Stimulated activated CD8-positive, alpha-beta memory T cell treated with anti-CD3 and anti-CD28 coated beads, Interleukin-4, amount 100 ng/mL, for 4 hours (primary cell): ENCODE results near the gene RALGDS.
A peak's percentile ranks its signal among the peaks of the same experiment; 100 is the strongest.

ENCODE experiments used
- DNase-seq, 2 donors: peaks; one replicate each; pipeline ENCODE4 v3.0.0-alpha.2; 2020; ENCODE audit warnings: low read depth in 2 of 2, low spot score in 1 of 2

Gene RALGDS

GRCh38 chr9:133151601-133152525 is 30.8 kb upstream of the RALGDS start:
- no peak for DNase-seq

GRCh38 chr9:133151041-133151440 is 30.0 kb upstream of the RALGDS start:
- no peak for DNase-seq

GRCh38 chr9:133149130-133150015 is 28.3 kb upstream of the RALGDS start:
- DNase-seq = peak; percentile 47 to 68

- DNase-seq = no peak
These were observed 27.4 kb upstream of the RALGDS start for GRCh38 chr9:133148199-133149129.

GRCh38 chr9:133147412-133148198 is 26.6 kb upstream of the RALGDS start:
- peak; percentile 53 to 72 for DNase-seq

DNA sequence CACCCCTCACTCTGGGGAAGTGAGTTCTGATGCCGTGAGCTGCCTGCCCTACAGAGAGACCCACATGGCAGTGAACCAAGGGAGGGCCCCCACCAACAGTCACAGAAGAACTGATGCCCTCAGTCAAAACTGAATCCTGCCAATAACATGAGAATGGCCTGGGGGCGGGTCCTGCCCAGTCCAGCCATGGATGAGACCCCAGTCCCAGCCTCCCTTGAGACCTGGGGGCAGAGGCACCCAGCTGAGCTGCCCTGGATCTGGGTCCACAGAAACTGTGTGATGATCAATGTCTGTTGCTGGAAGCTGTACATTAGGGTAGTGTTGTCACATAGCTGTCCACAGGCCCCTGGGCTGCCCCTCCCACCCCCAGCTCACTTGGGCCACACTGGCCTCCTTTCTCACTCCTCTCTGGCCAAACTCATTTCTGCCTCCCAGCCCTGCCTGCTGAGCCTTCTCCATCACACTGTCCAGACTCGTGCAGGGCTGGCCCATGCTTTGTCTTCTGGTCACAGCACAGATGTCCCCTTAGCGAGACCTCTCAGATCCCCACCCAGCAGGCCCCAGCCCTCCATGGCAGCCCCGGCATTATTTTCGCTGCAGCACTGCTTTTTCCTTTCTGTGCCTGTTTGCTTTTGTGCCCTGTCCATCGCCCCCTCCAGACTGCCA is 25.8 kb upstream of the RALGDS start:
- DNase-seq = no peak

DNA sequence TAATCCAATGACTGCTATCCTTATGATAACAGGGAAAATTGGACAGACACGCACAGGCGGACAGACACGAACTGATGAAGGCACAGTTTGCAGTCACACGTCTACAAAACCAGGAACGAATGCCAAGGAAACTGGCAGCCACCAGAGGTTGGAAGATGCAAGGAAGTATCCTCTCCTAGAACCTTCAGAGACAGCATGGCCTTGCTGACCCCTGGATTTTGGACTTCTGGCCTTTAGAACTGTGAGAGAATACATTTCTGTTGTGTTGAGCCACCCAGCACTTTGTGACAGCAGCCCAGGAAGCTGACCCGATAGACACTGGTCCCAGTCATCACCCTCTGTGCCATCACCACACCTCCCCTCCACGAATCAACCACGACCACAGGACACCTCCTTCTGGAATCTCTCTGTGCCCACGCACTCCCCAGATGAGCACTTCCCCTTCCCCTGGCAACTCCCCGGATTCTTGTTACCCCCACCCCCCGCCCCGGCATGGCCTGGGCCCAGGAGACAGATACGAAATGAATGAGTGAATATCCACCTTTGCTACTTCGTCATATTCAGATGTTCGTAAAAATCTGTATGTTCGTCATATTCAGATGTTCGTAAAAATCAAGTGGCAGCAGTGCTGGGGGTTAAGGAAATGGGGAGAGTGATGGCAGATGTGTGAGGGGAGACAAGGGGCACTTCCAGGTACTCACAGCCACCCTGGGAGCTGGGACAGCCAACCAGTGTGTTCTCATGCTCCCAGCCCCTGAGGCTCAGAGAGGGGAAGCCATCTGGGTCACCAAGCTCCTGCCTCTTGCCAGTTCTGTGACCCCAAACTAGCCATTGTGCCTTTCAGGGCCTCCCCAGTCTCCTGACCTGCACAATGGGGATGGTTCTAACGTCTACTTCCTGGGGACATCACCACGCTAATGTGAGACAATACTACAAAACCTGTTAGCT is 24.1 kb upstream of the RALGDS start:
- no peak for DNase-seq

DNA sequence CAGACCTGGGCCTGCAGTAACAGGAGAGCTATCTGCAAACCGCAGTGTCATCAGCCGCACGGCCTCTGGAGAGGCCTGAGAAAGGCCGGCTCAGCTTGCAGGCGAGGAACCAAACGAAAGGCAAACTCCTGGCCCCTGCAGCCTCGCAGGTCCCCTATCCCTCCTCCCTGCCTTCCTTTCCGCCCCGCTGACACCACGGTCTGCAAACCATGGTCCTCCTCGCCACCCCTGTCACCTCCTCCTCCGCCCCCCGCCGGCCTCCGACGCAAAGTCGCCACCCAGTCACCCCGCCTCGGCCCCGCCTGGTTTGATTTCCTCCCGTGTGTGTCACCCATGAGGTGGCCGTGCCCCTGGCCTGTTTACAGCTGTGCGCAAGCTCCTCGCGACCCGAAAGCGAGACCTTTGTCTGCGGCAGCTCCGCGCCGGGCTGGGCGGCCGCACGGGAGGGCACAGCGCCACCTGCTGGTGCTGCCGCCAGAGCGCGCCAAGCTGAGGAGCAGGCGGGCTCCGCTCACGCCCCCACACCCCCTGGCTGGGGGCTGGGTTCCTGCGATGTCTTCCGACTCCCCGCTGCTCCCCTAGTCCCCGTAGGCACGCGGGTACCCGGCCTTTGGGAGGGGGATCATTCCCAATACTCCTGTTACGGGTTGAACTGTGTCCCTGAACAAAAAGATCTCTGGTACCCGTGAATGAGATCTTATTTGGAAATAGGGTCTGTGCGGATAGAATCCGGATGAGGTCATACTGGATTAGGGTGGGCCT is 23.3 kb upstream of the RALGDS start:
- DNase-seq = peak; percentile 82 to 83

DNA sequence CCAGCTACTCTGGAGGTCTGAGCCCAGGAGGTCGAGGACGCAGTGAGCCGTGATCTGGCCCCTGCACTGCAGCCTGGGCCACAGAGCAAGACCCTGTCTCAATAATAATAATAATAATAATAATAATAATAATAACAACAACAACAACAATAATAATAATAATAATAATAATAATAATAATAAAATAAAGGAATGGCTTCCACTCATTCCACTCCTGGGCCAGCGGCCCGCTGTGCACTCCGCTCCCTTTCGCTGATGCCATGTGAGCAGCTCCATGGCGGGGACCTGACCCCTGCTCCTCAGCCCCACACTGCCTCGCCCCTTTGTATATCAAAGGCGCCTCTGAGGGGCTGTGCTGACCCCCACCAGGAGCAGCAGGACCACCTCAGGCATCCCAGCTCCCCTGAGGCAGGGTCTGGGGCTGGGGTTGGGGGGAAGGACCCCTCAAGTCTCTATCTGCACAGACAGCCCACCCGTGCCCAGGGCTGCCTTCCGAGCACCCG is 22.6 kb upstream of the RALGDS start:
- no peak for DNase-seq

DNA sequence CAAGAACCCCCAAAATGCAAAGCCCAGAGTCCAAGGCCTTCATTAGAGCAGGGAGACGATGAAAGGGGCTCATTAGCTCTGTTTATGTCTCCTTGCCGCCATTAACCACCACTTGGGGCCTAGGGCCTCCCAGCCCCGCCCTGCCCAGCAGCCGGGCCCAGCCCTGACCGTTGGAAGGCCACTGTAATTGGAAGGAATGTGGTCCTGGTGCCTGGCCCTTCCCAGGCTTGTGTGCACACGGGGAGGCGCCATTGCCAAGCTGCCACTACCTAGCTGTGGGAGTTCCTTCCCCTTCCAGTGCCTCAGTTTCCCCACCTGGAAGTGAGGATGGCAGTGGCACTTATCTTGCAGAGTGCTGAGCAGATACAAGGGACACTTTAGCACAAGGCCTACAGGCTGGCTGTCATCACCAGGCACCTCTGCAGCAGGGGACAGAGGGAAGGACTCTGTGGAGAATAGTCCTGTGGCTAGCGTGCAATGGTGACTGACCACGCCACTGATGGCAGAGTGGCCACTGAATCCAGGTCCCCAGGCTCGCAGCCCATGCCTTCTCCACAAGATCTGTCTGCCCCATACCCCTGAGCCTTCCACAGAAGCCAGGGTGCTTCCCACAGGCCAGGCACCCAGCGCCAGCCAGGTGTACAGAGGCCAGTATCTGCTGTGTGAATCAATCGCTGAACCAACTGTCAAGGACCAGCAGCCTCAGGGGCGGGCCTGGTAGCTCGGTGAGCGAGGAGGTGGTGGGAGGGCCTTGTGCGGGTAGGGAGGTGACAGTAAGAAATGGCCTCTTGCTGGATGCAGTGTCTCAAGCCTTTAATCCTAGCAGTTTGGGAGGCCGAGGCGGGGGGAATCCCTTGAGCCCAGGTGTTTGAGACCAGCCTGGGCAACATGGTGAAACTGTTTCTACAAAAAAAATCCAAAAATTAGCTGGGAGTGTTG is 21.9 kb upstream of the RALGDS start:
- DNase-seq = no peak

GRCh38 chr9:133141833-133142595 is 21.0 kb upstream of the RALGDS start:
- DNase-seq = peak in 1 of 2 donors; percentile 59

GRCh38 chr9:133140606-133141005 is 19.6 kb upstream of the RALGDS start:
- DNase-seq = no peak

DNA sequence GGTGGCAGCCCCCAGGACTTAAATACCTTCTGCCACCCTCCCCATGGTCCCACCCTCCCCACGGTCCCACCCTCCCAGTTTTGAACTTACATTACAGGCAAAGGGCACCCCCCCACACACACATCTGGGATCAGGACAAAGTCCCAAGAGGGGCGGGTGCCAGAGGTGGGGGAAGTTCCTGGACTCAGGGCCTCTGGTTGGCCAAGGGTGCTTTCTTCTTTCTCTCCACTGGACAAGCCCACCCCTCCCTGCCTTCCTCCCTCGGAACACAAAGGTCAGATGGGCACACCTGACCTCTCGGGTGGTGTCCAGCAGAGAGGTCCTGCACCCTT is 19.1 kb upstream of the RALGDS start:
- no peak for DNase-seq

DNA sequence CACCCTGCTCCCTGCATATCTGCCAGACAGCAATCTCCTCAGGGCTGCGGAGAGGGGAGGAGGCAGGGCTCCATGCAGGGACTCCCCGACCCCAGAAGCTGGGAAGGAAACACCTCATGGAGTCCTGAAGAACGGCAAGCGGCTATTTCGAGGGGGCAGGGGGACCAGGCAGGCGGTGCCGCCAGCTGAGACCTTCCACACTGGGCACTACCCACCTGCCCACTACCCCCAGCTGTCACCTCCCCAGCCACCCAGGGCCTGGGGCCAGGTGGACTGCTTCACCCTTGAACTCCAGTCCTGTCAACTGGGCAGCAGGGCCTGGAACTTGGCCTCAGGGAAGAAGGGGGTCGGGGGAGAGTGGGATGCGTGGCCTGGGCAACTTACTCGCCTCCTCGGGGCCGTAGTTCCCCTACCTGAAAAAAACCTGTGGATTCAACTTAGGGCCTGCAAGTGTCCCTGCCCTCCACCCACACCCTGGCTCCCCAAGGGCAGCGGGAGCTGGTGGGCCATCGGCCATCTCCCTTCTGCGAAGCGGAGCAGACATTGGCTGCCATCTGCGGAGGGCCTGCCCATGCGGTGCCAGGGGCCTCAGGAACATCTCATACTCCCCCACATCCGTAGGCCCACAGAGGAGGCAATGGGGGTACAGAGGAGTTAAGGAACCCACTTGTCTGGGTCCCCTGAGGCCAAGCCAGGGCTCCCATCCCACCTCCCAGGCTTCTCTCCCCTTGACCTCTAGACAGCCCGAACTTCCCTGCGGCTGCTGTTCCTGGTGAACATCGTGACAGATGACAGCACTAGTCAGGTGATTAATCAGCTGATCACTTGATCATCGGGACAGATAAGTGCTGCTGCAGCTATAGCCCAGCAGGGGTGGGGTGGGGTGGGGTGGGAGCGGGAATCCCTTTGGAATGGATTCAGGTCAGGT is 18.5 kb upstream of the RALGDS start:
- no peak for DNase-seq
